Stimulated activated CD4-positive, alpha-beta T cell treated with anti-CD3 and anti-CD28 coated beads, TNF-alpha, amount 100 ng/mL, for 24 hours (primary cell): Measurements from ENCODE around the gene CAMKMT.
"Not testable (repeated sequence)": the region's sequence is repeated elsewhere in the genome, so short reads cannot be mapped to it uniquely, and the experiment has no call there.

Experiments
- DNase-seq, 3 experiments: peaks; one replicate each; pipeline ENCODE4 v3.0.0-alpha.2; 2020; ENCODE audit warnings: low read depth in 3 of 3

The CAMKMT gene

GRCh38 chr2:44360749-44361329 is 908 bp upstream of the CAMKMT start:
- no peak for DNase-seq

DNA sequence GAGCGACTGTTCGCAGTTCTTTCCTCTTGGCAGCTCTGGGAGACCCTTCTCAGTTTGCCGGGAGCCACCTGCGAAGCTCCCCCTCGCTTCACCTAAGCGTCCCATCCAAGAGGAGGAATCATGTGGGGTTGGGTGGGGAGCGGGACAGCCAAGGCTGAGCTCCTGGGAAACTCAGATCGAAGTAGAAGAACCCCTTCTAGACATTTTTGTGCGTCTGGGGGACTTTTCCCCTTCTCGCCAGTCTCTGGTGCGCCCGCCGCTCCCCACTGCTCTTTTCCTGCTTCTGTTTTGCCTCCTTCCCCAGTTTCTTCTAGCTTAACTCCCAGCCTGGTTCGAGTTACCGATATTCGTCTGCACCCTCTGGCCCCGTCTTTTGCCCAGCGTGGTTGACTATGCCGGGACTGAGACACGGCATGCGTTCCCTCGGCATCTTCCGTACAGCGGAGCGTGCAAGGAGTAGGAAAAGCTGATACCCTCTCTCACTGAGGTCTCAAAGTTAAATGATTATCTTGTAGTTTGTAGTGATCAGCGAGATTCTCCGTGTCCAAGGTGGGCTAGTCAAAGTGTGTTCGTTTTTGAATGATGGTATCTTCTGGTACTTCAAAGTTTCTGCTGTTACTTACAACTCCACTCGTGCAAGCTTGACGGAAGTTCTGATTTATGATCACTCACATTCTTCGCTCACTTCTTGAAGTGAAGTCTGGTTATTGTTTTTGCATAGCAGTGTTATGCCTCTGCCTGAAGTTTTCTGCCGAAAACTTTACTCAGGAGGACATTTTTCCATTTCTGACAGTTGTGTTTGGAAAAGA is 664 bp downstream of the CAMKMT start:
- peak in 2 of 3 experiments; percentile 2 to 36 for DNase-seq

GRCh38 chr2:44364604-44365003 is 2.9 kb downstream of the CAMKMT start:
- no peak for DNase-seq

DNA sequence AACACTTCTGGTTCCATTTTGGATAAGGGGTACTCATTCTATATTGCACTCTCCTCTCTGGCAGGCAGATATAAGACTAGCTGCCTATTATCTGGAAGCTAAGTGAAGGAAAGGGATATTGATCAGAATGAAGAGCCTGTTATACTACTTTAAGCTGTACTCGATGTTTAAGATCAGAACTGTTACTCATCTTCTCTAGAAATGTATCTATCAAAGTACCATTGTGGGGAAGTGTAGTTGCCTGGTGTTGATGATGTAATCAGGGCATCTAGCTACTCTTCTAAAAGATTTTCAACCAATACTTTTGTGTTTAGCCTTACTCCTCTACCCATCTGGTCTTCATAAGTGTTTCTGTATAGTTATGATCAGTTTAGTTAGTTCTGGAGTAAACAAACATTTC is 5.8 kb downstream of the CAMKMT start:
- no peak for DNase-seq

DNA sequence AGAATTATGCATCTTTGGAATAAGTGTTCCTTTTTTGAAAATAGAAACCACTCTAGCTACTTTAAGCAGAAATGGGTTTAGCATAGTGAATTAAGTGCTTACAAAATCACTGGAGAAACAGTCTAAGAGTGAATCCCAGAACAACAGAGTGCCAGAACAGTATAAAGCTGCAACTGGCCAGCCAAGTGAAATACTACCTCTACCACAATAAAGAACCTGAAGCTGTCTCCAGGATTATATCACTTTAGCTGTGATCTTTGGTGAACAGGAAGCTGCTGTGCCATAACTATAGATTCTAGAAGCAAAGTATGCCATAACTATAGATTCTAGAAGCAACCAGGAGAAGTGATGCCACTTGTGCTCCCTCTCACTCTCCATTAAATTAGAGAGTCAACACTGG is 7.6 kb downstream of the CAMKMT start:
- DNase-seq = no peak

- no peak for DNase-seq
These were observed 9.7 kb downstream of the CAMKMT start for GRCh38 chr2:44371445-44371844.

DNA sequence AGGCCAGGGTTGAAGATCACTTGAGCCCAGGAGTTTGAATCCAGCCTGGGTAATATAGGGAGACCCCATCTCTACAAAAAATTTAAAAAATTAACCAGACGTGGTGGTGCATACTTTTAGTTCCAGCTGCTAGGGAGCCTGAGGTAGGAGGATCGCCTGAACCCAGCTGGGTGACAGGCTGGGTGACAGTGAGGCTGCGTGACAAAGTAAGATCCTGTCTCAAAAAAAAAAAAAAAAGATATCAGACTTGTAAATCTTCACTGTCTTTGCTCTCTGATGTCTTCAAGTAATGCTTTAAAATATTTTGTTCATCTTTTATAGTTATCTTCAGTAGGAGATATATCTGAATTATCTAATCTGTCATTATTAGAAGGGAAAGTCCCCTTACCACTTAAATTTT is 10.5 kb downstream of the CAMKMT start:
- DNase-seq = no peak

- no peak for DNase-seq
These were observed 15.7 kb downstream of the CAMKMT start for GRCh38 chr2:44377486-44377885.

GRCh38 chr2:44385226-44385625 is 23.5 kb downstream of the CAMKMT start:
- DNase-seq = not testable (repeated sequence)

DNA sequence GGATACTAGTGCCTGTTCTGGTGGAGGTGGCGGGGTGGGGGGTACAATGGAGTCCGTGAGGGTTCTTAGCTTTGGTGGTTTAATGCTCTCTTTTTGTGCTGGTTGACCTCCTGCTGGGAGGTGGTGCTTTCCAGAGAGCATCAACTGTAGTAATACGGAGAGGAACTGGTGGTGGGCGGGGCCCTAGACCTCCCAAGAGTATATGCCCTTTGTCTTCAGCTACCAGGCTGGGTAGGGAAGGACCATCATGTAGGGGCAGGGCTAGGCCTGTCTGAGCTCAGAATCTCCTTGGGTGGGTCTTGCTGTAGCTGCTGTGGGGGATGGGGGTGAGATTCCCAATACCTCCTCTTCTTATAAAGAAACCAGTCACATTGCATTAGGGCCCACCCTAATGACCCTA is 27.1 kb downstream of the CAMKMT start:
- no peak for DNase-seq

DNA sequence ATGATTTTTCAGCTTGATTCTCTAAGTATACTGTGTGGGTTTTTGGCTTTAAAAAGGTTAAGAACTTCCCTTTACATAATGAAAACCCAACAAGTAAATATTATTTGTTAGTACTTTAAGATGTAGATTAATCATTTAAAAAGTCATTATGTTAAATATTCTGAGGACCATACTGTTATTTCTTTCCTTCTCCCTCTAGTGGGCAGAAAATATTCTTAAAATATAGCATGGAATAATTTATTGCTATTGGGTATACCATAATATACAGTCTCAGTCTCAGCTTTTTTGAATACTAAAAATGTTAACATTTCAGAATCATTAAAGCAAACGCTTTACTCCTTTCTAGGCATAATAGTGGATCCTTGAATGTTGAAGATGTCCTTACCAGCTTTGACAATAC is 28.1 kb downstream of the CAMKMT start:
- DNase-seq = no peak

- DNase-seq = peak; percentile 22 to 38 (median 26)
These were observed 30.7 kb downstream of the CAMKMT start for GRCh38 chr2:44392338-44392943.

DNA sequence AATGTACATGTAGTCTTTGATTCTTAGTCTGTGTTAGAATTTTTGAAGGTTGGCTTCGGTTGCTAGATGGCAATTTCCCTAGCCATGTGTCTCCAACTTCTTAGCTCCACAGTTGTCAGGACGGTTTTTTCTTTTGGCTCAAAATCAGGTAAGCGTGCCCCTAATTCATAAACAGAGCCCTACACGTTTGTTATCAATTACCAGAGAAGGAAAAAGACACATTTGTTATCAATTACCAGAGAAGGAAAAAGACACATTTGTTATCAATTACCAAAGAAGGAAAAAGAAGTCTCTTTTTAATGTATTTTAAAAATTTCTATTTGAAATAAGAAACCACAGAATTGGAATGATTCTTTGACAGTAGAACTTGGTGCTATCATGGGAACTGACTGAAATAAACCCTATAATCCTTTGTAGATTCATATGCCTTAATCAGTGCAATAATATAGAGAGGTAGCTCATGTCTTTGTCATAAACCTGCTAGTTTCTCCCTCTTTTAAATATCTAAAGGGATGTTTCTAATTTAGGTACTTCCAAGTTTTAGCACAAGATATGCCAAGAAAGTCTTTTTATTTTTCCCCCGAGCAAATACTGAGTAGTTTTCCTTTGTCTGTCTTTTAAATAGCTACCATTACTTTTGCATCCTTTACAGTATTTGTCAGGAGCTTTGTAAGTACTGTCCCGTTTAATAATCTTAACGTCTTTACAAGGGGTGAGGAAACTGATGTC is 35.9 kb downstream of the CAMKMT start:
- no peak for DNase-seq

DNA sequence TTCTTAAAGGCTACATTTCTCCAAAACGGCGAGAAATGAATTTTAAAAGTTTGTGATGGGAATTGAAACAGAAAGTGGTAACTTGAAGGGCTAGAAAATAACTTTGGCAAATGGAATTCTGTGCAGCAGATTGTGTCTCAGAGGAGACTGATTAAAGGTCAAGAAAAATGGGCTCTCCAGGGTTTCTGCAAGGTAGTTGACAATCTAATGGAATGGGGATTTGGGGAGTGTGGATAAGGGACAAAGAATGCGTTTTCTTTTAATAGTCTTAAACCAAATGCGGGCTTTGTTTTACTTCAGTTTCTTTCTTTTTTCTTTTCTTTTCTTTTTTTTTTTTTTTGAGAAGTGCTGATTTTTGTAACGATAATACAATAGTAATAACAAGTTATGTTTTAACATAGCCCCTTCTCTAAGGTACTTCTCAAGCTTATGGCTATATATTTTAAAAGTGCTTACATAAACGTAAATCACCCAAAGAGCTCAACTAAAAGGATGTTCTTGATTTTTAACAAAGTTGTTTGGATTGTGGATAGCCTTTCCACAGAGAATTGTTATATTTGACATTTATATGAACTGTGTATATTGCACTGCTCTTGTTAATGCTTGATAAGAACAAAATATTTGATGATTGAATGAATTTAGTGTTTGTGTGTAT is 36.6 kb downstream of the CAMKMT start:
- DNase-seq = no peak

GRCh38 chr2:44420725-44421124 is 59.0 kb downstream of the CAMKMT start:
- no peak for DNase-seq

- DNase-seq = no peak
These were observed 62.5 kb downstream of the CAMKMT start for GRCh38 chr2:44424211-44424610.

- no peak for DNase-seq
These were observed 67.3 kb downstream of the CAMKMT start for GRCh38 chr2:44429034-44429433.

DNA sequence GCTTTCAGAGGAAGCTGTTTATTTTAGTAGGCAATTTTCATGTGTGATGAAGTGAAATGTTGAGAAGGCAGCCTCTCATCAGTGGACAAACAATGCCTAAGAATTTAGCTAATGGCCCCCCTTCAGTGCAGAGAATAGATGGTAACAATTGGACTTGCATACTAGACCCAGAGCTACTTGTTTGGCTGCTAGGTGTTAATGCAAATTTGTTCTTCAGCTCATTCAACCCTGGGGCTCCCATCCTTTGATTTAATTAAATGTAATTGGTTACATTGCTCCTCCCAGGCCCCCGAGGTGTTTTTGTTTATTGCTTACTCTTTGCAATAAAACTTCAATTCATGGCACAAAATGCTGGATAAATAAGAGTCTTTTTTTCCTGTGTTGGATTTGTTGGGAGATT is 68.6 kb downstream of the CAMKMT start:
- no peak for DNase-seq

- DNase-seq = no peak
These were observed 72.1 kb downstream of the CAMKMT start for GRCh38 chr2:44433895-44434294.

DNA sequence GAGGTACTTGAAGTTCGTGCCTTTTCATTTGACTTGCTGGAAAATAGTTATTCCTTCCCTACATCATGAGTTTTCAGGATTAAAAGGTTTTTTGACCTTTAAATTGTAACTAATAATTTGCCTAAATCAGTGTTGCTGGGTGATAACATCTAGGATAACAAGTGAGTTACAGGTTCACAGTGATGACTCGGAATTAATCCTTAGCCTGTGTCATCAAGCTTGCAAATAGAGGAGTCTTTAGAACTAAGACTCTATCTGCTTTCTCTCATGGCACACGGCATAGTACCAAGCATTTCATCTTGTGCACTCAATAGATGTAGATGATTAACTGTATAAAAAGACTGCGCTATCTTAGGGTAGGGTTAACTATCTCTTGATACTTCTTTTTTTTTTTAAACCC is 79.5 kb downstream of the CAMKMT start:
- no peak for DNase-seq

DNA sequence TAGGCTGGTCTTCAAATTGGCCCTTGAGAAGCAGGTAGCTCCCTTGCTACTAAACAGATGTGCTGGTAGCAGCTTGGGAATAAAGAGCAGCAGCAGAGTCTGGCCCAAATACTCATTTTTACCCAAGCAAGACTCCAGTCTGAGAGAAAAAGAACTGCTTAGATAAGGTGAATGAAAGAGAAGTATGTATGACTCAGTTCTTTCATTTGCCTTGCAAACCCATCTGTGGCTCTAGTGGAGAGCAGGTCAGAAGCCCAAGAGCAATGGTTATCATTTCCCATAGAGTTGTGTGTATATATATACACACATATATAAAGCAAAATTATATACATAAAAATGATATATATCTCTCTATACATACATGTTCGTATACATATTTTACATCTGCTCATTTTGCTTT is 80.3 kb downstream of the CAMKMT start:
- no peak for DNase-seq

- no peak for DNase-seq
These were observed 81.8 kb downstream of the CAMKMT start for GRCh38 chr2:44443517-44443916.
